Astrocyte (in vitro differentiated cells and primary cell): ENCODE results near the gene GJA4. TPM values are rescaled to one million over a fixed set of nuclear protein-coding genes. Genes with fewer than 3 reads are reported as not detected.
A peak's percentile ranks its signal among the peaks of the same experiment; 100 is the strongest.

Experiments used
- DNase-seq: peaks from one replicate; pipeline ENCODE4 v3.0.0-alpha.2; 2010; ENCODE audit warnings: low read depth
- FAIRE-seq: peaks from 2 replicates; lab custom pipeline; 2011; peaks lifted over from hg19 to GRCh38; lab: Jason Lieb, UNC
- H2AFZ ChIP-seq: 2 replicates; pipeline ENCODE4 v1.6.0; 2012; ENCODE audit warnings: low read depth, low read length, inconsistent platforms
- H3K27ac ChIP-seq: 2 replicates; pipeline ENCODE4 v1.5.1; 2011; ENCODE audit warnings: low read depth, low read length, inconsistent platforms
- H3K27me3 ChIP-seq: 2 replicates; pipeline ENCODE4 v1.6.0; 2011; ENCODE audit warnings: low read length, inconsistent platforms; ENCODE audit not compliant: insufficient read depth
- H3K36me3 ChIP-seq: 2 replicates; pipeline ENCODE4 v1.5.1; 2011; ENCODE audit warnings: low read length, inconsistent platforms; ENCODE audit not compliant: insufficient read depth
- H3K4me1 ChIP-seq: 2 replicates; pipeline ENCODE4 v1.5.1; 2011; ENCODE audit warnings: low read length, inconsistent platforms; ENCODE audit not compliant: insufficient read depth
- H3K4me2 ChIP-seq: 2 replicates; pipeline ENCODE4 v1.6.0; 2012; ENCODE audit warnings: low read length, inconsistent platforms
- H3K4me3 ChIP-seq: 2 replicates; pipeline ENCODE4 v1.5.1; 2011; ENCODE audit warnings: low read depth, mild to moderate bottlenecking, low read length, inconsistent platforms; ENCODE audit not compliant: insufficient read depth
- H3K79me2 ChIP-seq: 2 replicates; pipeline ENCODE4 v1.6.0; 2012; ENCODE audit warnings: mild to moderate bottlenecking, low read length, inconsistent platforms; ENCODE audit not compliant: insufficient read depth
- H3K9ac ChIP-seq: 2 replicates; pipeline ENCODE4 v1.6.0; 2012; ENCODE audit warnings: mild to moderate bottlenecking, low read length, inconsistent platforms
- H3K9me3 ChIP-seq: 2 replicates; pipeline ENCODE4 v1.5.1; 2012; ENCODE audit warnings: low read depth, mild to moderate bottlenecking, low read length, inconsistent platforms; ENCODE audit not compliant: insufficient read depth
- H4K20me1 ChIP-seq: 2 replicates; pipeline ENCODE4 v1.6.0; 2012; ENCODE audit warnings: low read length, inconsistent platforms; ENCODE audit not compliant: insufficient read depth
- H3K27ac Mint-ChIP-seq: one replicate; pipeline ENCODE4 v1.8.0; 2021; ENCODE audit warnings: mild to moderate bottlenecking, mixed read lengths; ENCODE audit not compliant: unreplicated experiment
- H3K27me3 Mint-ChIP-seq: one replicate; pipeline ENCODE4 v1.8.0; 2021; ENCODE audit warnings: low read depth, mixed read lengths; ENCODE audit not compliant: unreplicated experiment
- H3K36me3 Mint-ChIP-seq: one replicate; pipeline ENCODE4 v1.8.0; 2021; ENCODE audit warnings: low read depth, mixed read lengths; ENCODE audit not compliant: unreplicated experiment
- H3K4me1 Mint-ChIP-seq: one replicate; pipeline ENCODE4 v1.8.0; 2021; ENCODE audit warnings: low read depth, mixed read lengths; ENCODE audit not compliant: unreplicated experiment
- H3K4me3 Mint-ChIP-seq: one replicate; pipeline ENCODE4 v1.8.0; 2021; ENCODE audit warnings: mild to moderate bottlenecking, moderate library complexity, mixed read lengths; ENCODE audit not compliant: unreplicated experiment
- H3K9me3 Mint-ChIP-seq: one replicate; pipeline ENCODE4 v1.8.0; 2021; ENCODE audit warnings: mild to moderate bottlenecking, mixed read lengths; ENCODE audit not compliant: unreplicated experiment
- EZH2 ChIP-seq: IDR thresholded peaks from 2 replicates; pipeline ENCODE4 v1.6.1; 2012; ENCODE audit warnings: mild to moderate bottlenecking, low read length, inconsistent platforms; ENCODE audit not compliant: insufficient read depth
- total RNA-seq: library from RNA; stranded (reverse); gene quantifications from 2 replicates; pipeline ENCODE4 v1.2.1, GENCODE V29; 2021
- TF ChIP-seq, protein P1 (sequence below): IDR thresholded peaks from 2 replicates; pipeline ENCODE4 v1.5.1; 2011; ENCODE audit warnings: low read depth, mild to moderate bottlenecking, inconsistent platforms, low read length, moderate library complexity; ENCODE audit not compliant: insufficient read depth

Gene GJA4
- total RNA-seq, 1 donor from 2014 or later, result not detected

DNA sequence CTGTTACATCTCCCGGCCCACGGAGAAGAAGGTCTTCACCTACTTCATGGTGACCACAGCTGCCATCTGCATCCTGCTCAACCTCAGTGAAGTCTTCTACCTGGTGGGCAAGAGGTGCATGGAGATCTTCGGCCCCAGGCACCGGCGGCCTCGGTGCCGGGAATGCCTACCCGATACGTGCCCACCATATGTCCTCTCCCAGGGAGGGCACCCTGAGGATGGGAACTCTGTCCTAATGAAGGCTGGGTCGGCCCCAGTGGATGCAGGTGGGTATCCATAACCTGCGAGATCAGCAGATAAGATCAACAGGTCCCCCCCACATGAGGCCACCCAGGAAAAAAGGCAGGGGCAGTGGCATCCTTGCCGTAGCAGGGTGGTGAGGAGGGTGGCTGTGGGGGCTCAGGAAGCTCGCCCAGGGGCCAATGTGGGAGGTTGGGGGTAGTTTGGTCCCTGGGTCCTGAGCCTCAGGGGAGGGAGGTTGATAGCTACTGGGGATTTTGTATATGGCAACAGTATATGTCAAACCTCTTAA lies 31.0 kb upstream of the GJA4 start:
- Histone ChIP-seq H3K4me1 (peaks cover 10% of the 10 kb centered on the region), H3K9me3 (no peaks in the 10 kb centered on the region), H3K36me3 (no peaks in the 10 kb centered on the region), H3K27me3 (no peaks in the 10 kb centered on the region), H3K27ac (no peak overlapping the region), H3K4me3 (no peak overlapping the region), H3K79me2 (no peaks in the 10 kb centered on the region), H3K9ac (no peak overlapping the region), H3K4me2 (no peak overlapping the region), H2AFZ (no peak overlapping the region), H4K20me1 (no peaks in the 10 kb centered on the region)
- Mint-ChIP-seq H3K27me3 (peaks cover 9% of the 10 kb centered on the region), H3K36me3 (peaks cover 7% of the 10 kb centered on the region), H3K27ac (no peak overlapping the region), H3K9me3 (no peaks in the 10 kb centered on the region), H3K4me3 (no peak overlapping the region), H3K4me1 (peaks cover 11% of the 10 kb centered on the region)
- TF ChIP-seq EZH2, result no peak
- FAIRE-seq (no peak), DNase-seq (no peak)

DNA sequence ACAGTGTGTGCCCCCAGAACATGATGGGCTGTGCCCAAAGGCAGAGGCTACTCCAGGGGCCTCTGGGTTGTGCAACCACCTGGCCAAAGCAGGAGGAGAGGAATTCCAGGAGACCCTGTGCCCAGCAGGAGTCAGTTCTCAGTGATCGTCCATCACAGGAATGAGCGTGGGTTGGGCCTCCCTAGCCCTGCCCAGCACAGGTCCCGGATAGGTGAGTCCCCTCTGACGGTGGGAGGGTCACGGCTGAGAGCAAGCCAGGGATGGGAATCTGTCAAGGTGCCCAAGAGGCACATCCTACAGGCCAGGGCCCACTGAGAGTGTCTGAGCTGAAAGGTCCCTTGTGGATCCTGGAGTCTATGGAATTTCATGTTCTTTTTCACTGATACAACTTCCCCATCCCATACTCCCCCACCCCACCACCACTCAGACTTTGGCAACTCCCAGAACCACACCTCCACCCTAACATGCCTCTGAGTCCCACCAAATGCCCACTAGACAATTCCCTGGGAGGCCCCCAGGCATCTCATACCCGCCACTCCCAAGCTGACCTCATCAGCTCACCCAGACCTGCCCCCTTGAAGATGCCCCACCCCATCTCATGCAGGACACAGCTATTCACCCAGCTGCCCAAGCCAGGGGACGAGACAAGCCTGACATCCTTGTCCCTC lies 30.2 kb upstream of the GJA4 start:
- peaks cover 3% of the 10 kb centered on the region for H3K27me3 Mint-ChIP-seq
- TF ChIP-seq, protein P1, sequence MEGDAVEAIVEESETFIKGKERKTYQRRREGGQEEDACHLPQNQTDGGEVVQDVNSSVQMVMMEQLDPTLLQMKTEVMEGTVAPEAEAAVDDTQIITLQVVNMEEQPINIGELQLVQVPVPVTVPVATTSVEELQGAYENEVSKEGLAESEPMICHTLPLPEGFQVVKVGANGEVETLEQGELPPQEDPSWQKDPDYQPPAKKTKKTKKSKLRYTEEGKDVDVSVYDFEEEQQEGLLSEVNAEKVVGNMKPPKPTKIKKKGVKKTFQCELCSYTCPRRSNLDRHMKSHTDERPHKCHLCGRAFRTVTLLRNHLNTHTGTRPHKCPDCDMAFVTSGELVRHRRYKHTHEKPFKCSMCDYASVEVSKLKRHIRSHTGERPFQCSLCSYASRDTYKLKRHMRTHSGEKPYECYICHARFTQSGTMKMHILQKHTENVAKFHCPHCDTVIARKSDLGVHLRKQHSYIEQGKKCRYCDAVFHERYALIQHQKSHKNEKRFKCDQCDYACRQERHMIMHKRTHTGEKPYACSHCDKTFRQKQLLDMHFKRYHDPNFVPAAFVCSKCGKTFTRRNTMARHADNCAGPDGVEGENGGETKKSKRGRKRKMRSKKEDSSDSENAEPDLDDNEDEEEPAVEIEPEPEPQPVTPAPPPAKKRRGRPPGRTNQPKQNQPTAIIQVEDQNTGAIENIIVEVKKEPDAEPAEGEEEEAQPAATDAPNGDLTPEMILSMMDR, result no peak
- TF ChIP-seq EZH2, result no peak
- H3K4me3 ChIP-seq, result no peak overlapping the region
- no peak overlapping the region for H3K27ac Mint-ChIP-seq
- H3K36me3 Mint-ChIP-seq, result peaks cover 6% of the 10 kb centered on the region
- peaks cover 10% of the 10 kb centered on the region for H3K4me1 ChIP-seq
- H3K36me3 ChIP-seq, result no peaks in the 10 kb centered on the region
- H3K9ac ChIP-seq, result no peak overlapping the region
- peaks cover 11% of the 10 kb centered on the region for H3K4me1 Mint-ChIP-seq
- no peak overlapping the region for H3K4me3 Mint-ChIP-seq
- FAIRE-seq, result no peak
- no peaks in the 10 kb centered on the region for H3K27me3 ChIP-seq
- peak overlapping the region; percentile 71 for H3K4me2 ChIP-seq
- no peaks in the 10 kb centered on the region for H3K9me3 Mint-ChIP-seq
- H3K79me2 ChIP-seq, result no peaks in the 10 kb centered on the region
- H4K20me1 ChIP-seq, result no peaks in the 10 kb centered on the region
- no peak overlapping the region for H2AFZ ChIP-seq
- no peak for DNase-seq
- H3K9me3 ChIP-seq, result no peaks in the 10 kb centered on the region
- no peak overlapping the region for H3K27ac ChIP-seq

DNA sequence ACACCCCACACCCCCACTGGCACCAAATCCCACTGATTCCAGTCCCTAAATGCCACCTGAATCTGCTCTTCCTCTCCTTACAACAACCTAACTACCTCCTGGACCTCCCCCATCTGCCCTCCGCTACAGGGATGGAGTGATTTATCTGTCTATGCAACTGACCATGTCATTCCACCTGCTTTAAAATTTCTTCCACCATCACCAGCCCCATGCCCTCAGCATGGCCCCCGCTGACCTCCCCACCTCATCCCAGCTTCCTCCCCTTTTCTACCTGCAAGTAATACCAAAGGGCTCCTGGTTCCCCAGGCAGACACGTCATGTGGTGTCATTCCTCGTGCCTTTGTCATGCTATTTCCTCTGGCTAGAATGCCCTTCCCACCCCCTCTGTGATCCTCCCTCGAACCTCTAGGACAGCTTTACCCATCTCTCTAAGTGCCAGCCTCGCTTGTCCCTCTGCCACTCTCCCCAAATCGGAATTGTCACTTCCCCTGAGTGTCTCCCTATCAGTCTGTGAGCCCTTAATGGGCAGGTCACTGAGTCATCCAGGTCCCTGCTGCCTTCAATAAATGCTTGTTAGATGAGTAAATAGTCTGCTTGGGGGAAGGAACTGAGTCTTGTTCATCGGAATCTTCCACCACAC lies 29.5 kb upstream of the GJA4 start:
- Histone ChIP-seq H3K4me2 (peak overlapping the region; percentile 71), H3K9me3 (no peaks in the 10 kb centered on the region), H3K4me1 (peaks cover 10% of the 10 kb centered on the region), H4K20me1 (no peaks in the 10 kb centered on the region), H3K79me2 (no peaks in the 10 kb centered on the region), H3K27ac (no peak overlapping the region), H3K4me3 (no peak overlapping the region), H3K36me3 (no peaks in the 10 kb centered on the region), H3K9ac (no peak overlapping the region), H3K27me3 (no peaks in the 10 kb centered on the region), H2AFZ (no peak overlapping the region)
- peak overlapping the region; percentile 54 for H3K27ac Mint-ChIP-seq
- H3K27me3 Mint-ChIP-seq, result no peaks in the 10 kb centered on the region
- H3K4me1 Mint-ChIP-seq, result peaks cover 11% of the 10 kb centered on the region
- TF ChIP-seq, protein P1, result no peak
- no peak for TF ChIP-seq EZH2
- DNase-seq (peak; percentile 50), FAIRE-seq (peak; percentile 56)
- H3K9me3 Mint-ChIP-seq, result no peaks in the 10 kb centered on the region
- peak overlapping the region; percentile 45 for H3K4me3 Mint-ChIP-seq
- H3K36me3 Mint-ChIP-seq, result peaks cover 2% of the 10 kb centered on the region
